WTC11 (cell line): ENCODE results near the gene DNPEP. TPM values are rescaled to one million over a fixed set of nuclear protein-coding genes. Genes with fewer than 3 reads are reported as not detected.

ENCODE experiments used
- ATAC-seq: fragments of 200-7000 bp; cut with Tn5 transposase; 2 replicates; pipeline ENCODE4 v1.10.0; 2021; ENCODE audit warnings: mild to moderate bottlenecking, moderate library complexity
- CTCF ChIA-PET: fragments of 300-600 bp; sonication (Branson Sonifier 250); formaldehyde crosslinking; loops from one replicate; lab custom pipeline; 2021; ENCODE audit warnings: antibody characterized with exemption; lab: Charles Lee
- POLR2A ChIA-PET: fragments of 350-600 bp; sonication (Branson Sonifier 250); formaldehyde crosslinking; loops from one replicate; lab custom pipeline; 2021; ENCODE audit warnings: antibody characterized with exemption; lab: Charles Lee
- DNase-seq: peaks from one replicate; pipeline ENCODE4 v3.0.0; 2021; ENCODE audit warnings: low spot score
- H3K27ac Mint-ChIP-seq: 2 replicates; pipeline ENCODE4 v1.8.0; 2021; ENCODE audit warnings: mixed read lengths
- H3K27me3 Mint-ChIP-seq: 2 replicates; pipeline ENCODE4 v1.8.0; 2021; ENCODE audit warnings: low read depth, mild to moderate bottlenecking, moderate library complexity, mixed read lengths
- H3K36me3 Mint-ChIP-seq: 2 replicates; pipeline ENCODE4 v1.8.0; 2021; ENCODE audit warnings: mixed read lengths
- H3K4me1 Mint-ChIP-seq: 2 replicates; pipeline ENCODE4 v1.8.0; 2022; ENCODE audit warnings: mixed read lengths
- H3K4me3 Mint-ChIP-seq: 2 replicates; pipeline ENCODE4 v1.8.0; 2021; ENCODE audit warnings: mild to moderate bottlenecking, moderate library complexity, mixed read lengths
- H3K9me3 Mint-ChIP-seq: 2 replicates; pipeline ENCODE4 v1.8.0; 2021; ENCODE audit warnings: mixed read lengths
- CBFB ChIP-seq: sonication (generic); formaldehyde crosslinking; IDR thresholded peaks from 2 replicates; pipeline ENCODE4 v1.8.1; 2022; ENCODE audit warnings: mild to moderate bottlenecking, low read depth, missing genetic modification reagents
- E2F4 ChIP-seq: sonication (generic); formaldehyde crosslinking; IDR thresholded peaks from 2 replicates; pipeline ENCODE4 v1.8.1; 2022; ENCODE audit warnings: low read depth, mild to moderate bottlenecking, moderate library complexity, missing genetic modification reagents, borderline replicate concordance
- GABPB1 ChIP-seq: sonication (generic); formaldehyde crosslinking; IDR thresholded peaks from 2 replicates; pipeline ENCODE4 v1.8.1; 2023; ENCODE audit warnings: mild to moderate bottlenecking, missing genetic modification reagents
- GTF2I ChIP-seq: fragments of 250-450 bp; sonication (Bioruptor Pico); conservative IDR thresholded peaks from 2 replicates; pipeline ENCODE4 v1.4.0; 2021; ENCODE audit warnings: mild to moderate bottlenecking
- HMGA2 ChIP-seq: fragments of 250-450 bp; sonication (Bioruptor Pico); IDR thresholded peaks from 2 replicates; pipeline ENCODE4 v1.4.0; 2021; ENCODE audit warnings: mild to moderate bottlenecking, moderate library complexity
- IRF2 ChIP-seq: sonication (generic); formaldehyde crosslinking; IDR thresholded peaks from 2 replicates; pipeline ENCODE4 v1.8.0; 2022; ENCODE audit warnings: low read depth, missing genetic modification reagents, borderline replicate concordance
- MXD4 ChIP-seq: fragments of 250-450 bp; sonication (Bioruptor Pico); IDR thresholded peaks from 2 replicates; pipeline ENCODE4 v1.8.0; 2021; ENCODE audit warnings: mild to moderate bottlenecking, moderate library complexity, borderline replicate concordance
- NFATC4 ChIP-seq: fragments of 250-450 bp; sonication (Bioruptor Pico); IDR thresholded peaks from 2 replicates; pipeline ENCODE4 v1.9.0; 2021; ENCODE audit warnings: mild to moderate bottlenecking
- SMAD3 ChIP-seq: sonication (generic); formaldehyde crosslinking; IDR thresholded peaks from 2 replicates; pipeline ENCODE4 v1.8.0; 2022; ENCODE audit warnings: missing genetic modification reagents, mild to moderate bottlenecking, borderline replicate concordance
- TCF7 ChIP-seq: sonication (generic); formaldehyde crosslinking; IDR thresholded peaks from 2 replicates; pipeline ENCODE4 v1.8.0; 2022; ENCODE audit warnings: mild to moderate bottlenecking, low read depth, missing genetic modification reagents, moderate library complexity
- ZBTB21 ChIP-seq: sonication (generic); formaldehyde crosslinking; IDR thresholded peaks from 2 replicates; pipeline ENCODE4 v1.8.1; 2023; ENCODE audit warnings: mild to moderate bottlenecking, missing genetic modification reagents, borderline replicate concordance
- ZNF138 ChIP-seq: sonication (generic); formaldehyde crosslinking; conservative IDR thresholded peaks from 2 replicates; pipeline ENCODE4 v1.8.1; 2022; ENCODE audit warnings: mild to moderate bottlenecking, moderate library complexity, missing genetic modification reagents
- ZNF425 ChIP-seq: fragments of 250-450 bp; sonication (Bioruptor Pico); conservative IDR thresholded peaks from 2 replicates; pipeline ENCODE4 v1.9.0; 2021; ENCODE audit warnings: mild to moderate bottlenecking
- ZNF671 ChIP-seq: fragments of 250-450 bp; sonication (Bioruptor Pico); IDR thresholded peaks from 2 replicates; pipeline ENCODE4 v1.8.0; 2021; ENCODE audit warnings: mild to moderate bottlenecking
- total RNA-seq: library from RNA; stranded (reverse); gene quantifications from 3 replicates; pipeline ENCODE4 v1.2.3, GENCODE V29; 2021
- TF ChIP-seq, protein P1 (sequence below): sonication (generic); formaldehyde crosslinking; IDR thresholded peaks from 2 replicates; pipeline ENCODE4 v1.8.1; 2022; ENCODE audit warnings: missing genetic modification reagents, borderline replicate concordance
- TF ChIP-seq, protein P2 (sequence below): sonication (generic); formaldehyde crosslinking; IDR thresholded peaks from 2 replicates; pipeline ENCODE4 v1.8.0; 2022; ENCODE audit warnings: mild to moderate bottlenecking, missing genetic modification reagents
- TF ChIP-seq, protein P3 (sequence below): sonication (generic); formaldehyde crosslinking; IDR thresholded peaks from 2 replicates; pipeline ENCODE4 v1.8.1; 2022; ENCODE audit warnings: mild to moderate bottlenecking, moderate library complexity, missing genetic modification reagents
- TF ChIP-seq, protein P4 (sequence below): sonication (generic); formaldehyde crosslinking; IDR thresholded peaks from 2 replicates; pipeline ENCODE4 v1.8.1; 2022; ENCODE audit warnings: low read depth, missing genetic modification reagents, borderline replicate concordance
- TF ChIP-seq, protein P5 (sequence below): sonication (generic); formaldehyde crosslinking; IDR thresholded peaks from 2 replicates; pipeline ENCODE4 v1.8.1; 2023; ENCODE audit warnings: mild to moderate bottlenecking, missing genetic modification reagents, borderline replicate concordance
- TF ChIP-seq, protein P6 (sequence below): sonication (generic); formaldehyde crosslinking; IDR thresholded peaks from 2 replicates; pipeline ENCODE4 v1.8.1; 2023; ENCODE audit warnings: mild to moderate bottlenecking, missing genetic modification reagents

The DNPEP gene
- total RNA-seq, 1 experiment from 2014 or later: 67.6 TPM

GRCh38 chr2:219401606-219402005, 13.9 kb upstream of the DNPEP start:
- no peaks in the 10 kb centered on the region for H3K9me3 Mint-ChIP-seq

DNA sequence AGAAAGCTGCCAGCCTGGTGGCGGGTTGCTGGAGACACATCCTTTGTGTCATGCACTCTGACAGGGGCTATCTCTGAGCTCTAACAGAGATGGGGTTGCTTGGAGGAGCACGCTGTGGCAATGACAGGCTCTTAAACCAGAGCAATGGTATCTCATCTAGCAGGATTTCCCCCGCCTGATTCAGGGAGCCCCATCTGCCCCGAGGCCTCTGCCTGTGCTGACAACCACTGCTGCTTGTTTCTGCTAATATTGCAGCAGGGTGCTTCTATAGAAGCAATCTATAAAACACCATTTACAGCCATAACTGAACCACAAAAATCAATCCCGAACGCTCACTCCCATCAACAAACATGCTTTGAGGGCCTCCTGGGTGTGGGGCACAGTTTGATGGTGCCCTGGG, 12.8 kb upstream of the DNPEP start:
- DNase-seq (no peak), ATAC-seq (no peak)
- Mint-ChIP-seq H3K9me3 (no peaks in the 10 kb centered on the region), H3K4me3 (no peak overlapping the region), H3K27ac (no peak overlapping the region), H3K36me3 (no peaks in the 10 kb centered on the region), H3K27me3 (no peaks in the 10 kb centered on the region; the same call in 1 of the 2 replicates), H3K4me1 (peaks cover 46% of the 10 kb centered on the region)
- CTCF ChIA-PET: interaction anchor here (1.0 to 6.7 kb wide), 4 partner anchors 35 to 130 kb away, joined by 3 to 119 read pairs (median 14); partner anchors contain the start of gene SPEG
- POLR2A ChIA-PET: no interaction called here
- TF ChIP-seq ZNF425 (CRISPR knock-in tag) (no peak), GTF2I (CRISPR knock-in tag) (no peak), NFATC4 (CRISPR knock-in tag) (no peak), ZBTB21 (CRISPR knock-in tag) (no peak), IRF2 (CRISPR knock-in tag) (no peak), SMAD3 (CRISPR knock-in tag) (no peak), GABPB1 (CRISPR knock-in tag) (no peak)
- TF ChIP-seq, protein P1, sequence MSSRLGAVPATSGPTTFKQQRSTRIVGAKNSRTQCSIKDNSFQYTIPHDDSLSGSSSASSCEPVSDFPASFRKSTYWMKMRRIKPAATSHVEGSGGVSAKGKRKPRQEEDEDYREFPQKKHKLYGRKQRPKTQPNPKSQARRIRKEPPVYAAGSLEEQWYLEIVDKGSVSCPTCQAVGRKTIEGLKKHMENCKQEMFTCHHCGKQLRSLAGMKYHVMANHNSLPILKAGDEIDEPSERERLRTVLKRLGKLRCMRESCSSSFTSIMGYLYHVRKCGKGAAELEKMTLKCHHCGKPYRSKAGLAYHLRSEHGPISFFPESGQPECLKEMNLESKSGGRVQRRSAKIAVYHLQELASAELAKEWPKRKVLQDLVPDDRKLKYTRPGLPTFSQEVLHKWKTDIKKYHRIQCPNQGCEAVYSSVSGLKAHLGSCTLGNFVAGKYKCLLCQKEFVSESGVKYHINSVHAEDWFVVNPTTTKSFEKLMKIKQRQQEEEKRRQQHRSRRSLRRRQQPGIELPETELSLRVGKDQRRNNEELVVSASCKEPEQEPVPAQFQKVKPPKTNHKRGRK (CRISPR knock-in tag): no peak

More at GRCh38 chr2:219401606-219402005, 13.9 kb upstream of the DNPEP start:
- no peak for DNase-seq
- Mint-ChIP-seq H3K4me1 (peaks cover 46% of the 10 kb centered on the region), H3K36me3 (no peaks in the 10 kb centered on the region), H3K4me3 (no peak overlapping the region), H3K27me3 (no peaks in the 10 kb centered on the region; the same call in 1 of the 2 replicates), H3K27ac (no peak overlapping the region)
- POLR2A ChIA-PET: no interaction called here
- no peak for ATAC-seq
- TF ChIP-seq CBFB (CRISPR knock-in tag): no peak
- TF ChIP-seq HMGA2 (CRISPR knock-in tag): no peak
- no peak for TF ChIP-seq TCF7
- TF ChIP-seq, protein P2, sequence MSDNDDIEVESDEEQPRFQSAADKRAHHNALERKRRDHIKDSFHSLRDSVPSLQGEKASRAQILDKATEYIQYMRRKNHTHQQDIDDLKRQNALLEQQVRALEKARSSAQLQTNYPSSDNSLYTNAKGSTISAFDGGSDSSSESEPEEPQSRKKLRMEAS (CRISPR knock-in tag): no peak
- TF ChIP-seq MXD4 (CRISPR knock-in tag): no peak
- no peak for TF ChIP-seq ZNF138
- TF ChIP-seq, protein P3, sequence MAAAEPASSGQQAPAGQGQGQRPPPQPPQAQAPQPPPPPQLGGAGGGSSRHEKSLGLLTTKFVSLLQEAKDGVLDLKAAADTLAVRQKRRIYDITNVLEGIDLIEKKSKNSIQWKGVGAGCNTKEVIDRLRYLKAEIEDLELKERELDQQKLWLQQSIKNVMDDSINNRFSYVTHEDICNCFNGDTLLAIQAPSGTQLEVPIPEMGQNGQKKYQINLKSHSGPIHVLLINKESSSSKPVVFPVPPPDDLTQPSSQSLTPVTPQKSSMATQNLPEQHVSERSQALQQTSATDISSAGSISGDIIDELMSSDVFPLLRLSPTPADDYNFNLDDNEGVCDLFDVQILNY (CRISPR knock-in tag): no peak
- TF ChIP-seq, protein P4, sequence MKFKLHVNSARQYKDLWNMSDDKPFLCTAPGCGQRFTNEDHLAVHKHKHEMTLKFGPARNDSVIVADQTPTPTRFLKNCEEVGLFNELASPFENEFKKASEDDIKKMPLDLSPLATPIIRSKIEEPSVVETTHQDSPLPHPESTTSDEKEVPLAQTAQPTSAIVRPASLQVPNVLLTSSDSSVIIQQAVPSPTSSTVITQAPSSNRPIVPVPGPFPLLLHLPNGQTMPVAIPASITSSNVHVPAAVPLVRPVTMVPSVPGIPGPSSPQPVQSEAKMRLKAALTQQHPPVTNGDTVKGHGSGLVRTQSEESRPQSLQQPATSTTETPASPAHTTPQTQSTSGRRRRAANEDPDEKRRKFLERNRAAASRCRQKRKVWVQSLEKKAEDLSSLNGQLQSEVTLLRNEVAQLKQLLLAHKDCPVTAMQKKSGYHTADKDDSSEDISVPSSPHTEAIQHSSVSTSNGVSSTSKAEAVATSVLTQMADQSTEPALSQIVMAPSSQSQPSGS (CRISPR knock-in tag): no peak
- TF ChIP-seq, protein P5, sequence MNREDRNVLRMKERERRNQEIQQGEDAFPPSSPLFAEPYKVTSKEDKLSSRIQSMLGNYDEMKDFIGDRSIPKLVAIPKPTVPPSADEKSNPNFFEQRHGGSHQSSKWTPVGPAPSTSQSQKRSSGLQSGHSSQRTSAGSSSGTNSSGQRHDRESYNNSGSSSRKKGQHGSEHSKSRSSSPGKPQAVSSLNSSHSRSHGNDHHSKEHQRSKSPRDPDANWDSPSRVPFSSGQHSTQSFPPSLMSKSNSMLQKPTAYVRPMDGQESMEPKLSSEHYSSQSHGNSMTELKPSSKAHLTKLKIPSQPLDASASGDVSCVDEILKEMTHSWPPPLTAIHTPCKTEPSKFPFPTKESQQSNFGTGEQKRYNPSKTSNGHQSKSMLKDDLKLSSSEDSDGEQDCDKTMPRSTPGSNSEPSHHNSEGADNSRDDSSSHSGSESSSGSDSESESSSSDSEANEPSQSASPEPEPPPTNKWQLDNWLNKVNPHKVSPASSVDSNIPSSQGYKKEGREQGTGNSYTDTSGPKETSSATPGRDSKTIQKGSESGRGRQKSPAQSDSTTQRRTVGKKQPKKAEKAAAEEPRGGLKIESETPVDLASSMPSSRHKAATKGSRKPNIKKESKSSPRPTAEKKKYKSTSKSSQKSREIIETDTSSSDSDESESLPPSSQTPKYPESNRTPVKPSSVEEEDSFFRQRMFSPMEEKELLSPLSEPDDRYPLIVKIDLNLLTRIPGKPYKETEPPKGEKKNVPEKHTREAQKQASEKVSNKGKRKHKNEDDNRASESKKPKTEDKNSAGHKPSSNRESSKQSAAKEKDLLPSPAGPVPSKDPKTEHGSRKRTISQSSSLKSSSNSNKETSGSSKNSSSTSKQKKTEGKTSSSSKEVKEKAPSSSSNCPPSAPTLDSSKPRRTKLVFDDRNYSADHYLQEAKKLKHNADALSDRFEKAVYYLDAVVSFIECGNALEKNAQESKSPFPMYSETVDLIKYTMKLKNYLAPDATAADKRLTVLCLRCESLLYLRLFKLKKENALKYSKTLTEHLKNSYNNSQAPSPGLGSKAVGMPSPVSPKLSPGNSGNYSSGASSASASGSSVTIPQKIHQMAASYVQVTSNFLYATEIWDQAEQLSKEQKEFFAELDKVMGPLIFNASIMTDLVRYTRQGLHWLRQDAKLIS (CRISPR knock-in tag): no peak
- no peak for TF ChIP-seq ZNF671
- TF ChIP-seq, protein P6, sequence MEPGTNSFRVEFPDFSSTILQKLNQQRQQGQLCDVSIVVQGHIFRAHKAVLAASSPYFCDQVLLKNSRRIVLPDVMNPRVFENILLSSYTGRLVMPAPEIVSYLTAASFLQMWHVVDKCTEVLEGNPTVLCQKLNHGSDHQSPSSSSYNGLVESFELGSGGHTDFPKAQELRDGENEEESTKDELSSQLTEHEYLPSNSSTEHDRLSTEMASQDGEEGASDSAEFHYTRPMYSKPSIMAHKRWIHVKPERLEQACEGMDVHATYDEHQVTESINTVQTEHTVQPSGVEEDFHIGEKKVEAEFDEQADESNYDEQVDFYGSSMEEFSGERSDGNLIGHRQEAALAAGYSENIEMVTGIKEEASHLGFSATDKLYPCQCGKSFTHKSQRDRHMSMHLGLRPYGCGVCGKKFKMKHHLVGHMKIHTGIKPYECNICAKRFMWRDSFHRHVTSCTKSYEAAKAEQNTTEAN (CRISPR knock-in tag): no peak
- TF ChIP-seq E2F4 (CRISPR knock-in tag): no peak
- CTCF ChIA-PET: interaction anchor here (1.1 to 6.7 kb wide), 19 partner anchors 9 to 356 kb away, joined by 3 to 178 read pairs (median 24); partner anchors contain the start of genes DES, DNPEP, GMPPA and SPEG
